Fibroblast of pulmonary artery (primary cell): ENCODE results near the gene DACT2.

Experiments used
- DNase-seq: peaks from one replicate; pipeline ENCODE4 v3.0.0-alpha.2; 2010; ENCODE audit warnings: low read depth
- H3K4me3 ChIP-seq: replicated peaks from 2 replicates; pipeline ENCODE4 v1.5.1; 2011; ENCODE audit warnings: low read depth, mild to moderate bottlenecking, control low read depth, low read length, moderate library complexity
- CTCF ChIP-seq: IDR thresholded peaks from 2 replicates; pipeline ENCODE4 v1.5.1; 2011; ENCODE audit warnings: mild to moderate bottlenecking, control low read depth, low read length, inconsistent platforms; ENCODE audit errors: missing control alignments

DACT2 gene

GRCh38 chr6:168305096-168305749, 14.4 kb downstream of the DACT2 start:
- TF ChIP-seq CTCF: no peak
- DNase-seq: no peak
- H3K4me3 ChIP-seq: no peak overlapping the region

GRCh38 chr6:168304752-168305015, 14.9 kb downstream of the DACT2 start:
- TF ChIP-seq CTCF: no peak

GRCh38 chr6:168303982-168304751, 15.4 kb downstream of the DACT2 start:
- TF ChIP-seq CTCF: no peak
- no peak overlapping the region for H3K4me3 ChIP-seq
- no peak for DNase-seq

More at GRCh38 chr6:168304752-168305015, 14.9 kb downstream of the DACT2 start:
- no peak for DNase-seq
- no peak overlapping the region for H3K4me3 ChIP-seq

GRCh38 chr6:168302534-168302933, 17.0 kb downstream of the DACT2 start:
- no peak overlapping the region for H3K4me3 ChIP-seq
- no peak for DNase-seq
- TF ChIP-seq CTCF: no peak

GRCh38 chr6:168301648-168302398, 17.8 kb downstream of the DACT2 start:
- DNase-seq: no peak

GRCh38 chr6:168300975-168301647, 18.5 kb downstream of the DACT2 start:
- H3K4me3 ChIP-seq: no peak overlapping the region
- TF ChIP-seq CTCF: no peak
- DNase-seq: no peak

More at GRCh38 chr6:168301648-168302398, 17.8 kb downstream of the DACT2 start:
- no peak overlapping the region for H3K4me3 ChIP-seq
- TF ChIP-seq CTCF: no peak
